GM18868 (cell line): Measurements from ENCODE around the gene TAS2R30.

ENCODE experiments used
- ATAC-seq: cut with Tn5 transposase; IDR thresholded peaks from one replicate; pipeline ENCODE4 v1.9.1; 2021; ENCODE audit warnings: mild to moderate bottlenecking, moderate library complexity; ENCODE audit not compliant: unreplicated experiment

Gene TAS2R30, protein sequence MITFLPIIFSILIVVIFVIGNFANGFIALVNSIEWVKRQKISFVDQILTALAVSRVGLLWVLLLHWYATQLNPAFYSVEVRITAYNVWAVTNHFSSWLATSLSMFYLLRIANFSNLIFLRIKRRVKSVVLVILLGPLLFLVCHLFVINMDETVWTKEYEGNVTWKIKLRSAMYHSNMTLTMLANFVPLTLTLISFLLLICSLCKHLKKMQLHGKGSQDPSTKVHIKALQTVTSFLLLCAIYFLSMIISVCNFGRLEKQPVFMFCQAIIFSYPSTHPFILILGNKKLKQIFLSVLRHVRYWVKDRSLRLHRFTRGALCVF

DNA sequence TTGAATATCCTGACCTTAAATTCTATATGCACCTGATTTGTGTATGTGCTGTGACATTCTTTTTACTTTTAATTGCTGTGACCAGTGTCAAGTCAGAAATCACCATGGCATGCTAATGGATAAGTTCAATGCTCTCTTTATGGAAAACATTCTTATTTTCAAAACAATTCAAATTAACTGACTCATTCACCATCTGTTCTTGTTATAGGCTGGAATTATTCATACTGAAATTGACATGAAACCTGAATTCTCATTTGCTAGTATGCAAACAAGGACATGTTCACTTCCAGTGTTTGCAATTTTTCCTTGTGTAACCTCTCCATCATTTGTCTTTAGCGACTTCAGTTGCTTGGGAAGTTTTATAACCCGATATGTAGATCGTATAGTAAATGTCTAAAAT, at the start of gene TAS2R30:
Gene TAS2R30 (minus strand): TSS at position 340 of the 400 bp plus-strand sequence. CDS start 400 bp downstream, outside the sequence.
- no peak for ATAC-seq

DNA sequence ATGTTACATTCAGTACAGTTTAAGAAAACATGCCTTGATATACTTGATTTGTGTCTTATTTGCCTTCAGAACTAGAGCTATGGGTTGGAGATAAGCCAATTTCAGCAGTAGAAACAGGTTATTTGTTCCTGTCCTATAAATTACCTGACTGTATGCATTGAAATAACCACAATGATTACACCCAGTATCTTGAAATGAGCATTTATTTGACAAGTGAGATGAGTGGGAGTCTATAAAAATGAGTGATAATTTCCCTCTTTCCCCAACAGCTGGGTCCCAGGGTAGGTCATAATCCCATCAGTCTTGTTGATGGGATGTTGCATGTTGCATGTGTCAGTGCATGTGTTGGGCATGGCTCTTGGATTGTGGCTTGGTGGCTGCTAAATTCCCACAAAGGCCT, 48.6 kb upstream of the TAS2R30 start:
- ATAC-seq: no peak

DNA sequence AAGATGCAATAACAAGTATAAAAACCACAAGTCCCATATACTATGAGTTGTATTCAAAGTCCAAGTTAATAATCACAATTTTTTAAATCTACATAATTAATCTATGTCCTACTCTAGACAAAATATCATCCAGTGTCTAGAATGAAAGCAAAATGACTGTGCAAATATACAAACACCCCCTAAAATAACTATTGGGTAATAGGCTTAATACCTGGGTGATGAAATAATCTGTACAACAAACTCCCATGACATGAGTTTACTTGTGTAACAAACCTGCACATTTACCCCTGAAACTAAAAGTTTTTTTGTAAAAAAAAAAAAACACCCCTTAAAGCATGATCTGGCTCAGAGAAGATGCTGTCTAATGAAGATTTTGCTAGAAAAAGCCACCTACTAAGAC, 48.1 kb upstream of the TAS2R30 start:
- ATAC-seq: no peak

DNA sequence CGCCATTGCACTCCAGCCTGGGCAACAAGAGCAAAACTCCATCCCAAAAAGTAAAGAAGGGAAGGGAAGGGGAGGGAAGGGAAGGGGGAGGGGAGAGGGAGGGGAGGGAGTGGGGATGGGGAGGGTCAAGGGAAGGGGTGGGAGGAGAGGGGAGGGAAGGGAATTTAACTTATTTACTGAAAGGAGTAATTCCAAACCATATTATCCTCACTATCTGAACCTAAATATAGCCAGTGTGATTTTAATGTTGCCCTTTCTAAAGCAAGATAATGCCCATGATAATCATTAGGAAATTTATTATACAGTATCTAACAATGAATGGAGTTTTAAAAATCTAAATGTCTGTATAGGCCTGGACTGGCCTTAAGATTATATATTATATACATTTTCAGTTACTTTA, 43.8 kb upstream of the TAS2R30 start:
- ATAC-seq: no peak

DNA sequence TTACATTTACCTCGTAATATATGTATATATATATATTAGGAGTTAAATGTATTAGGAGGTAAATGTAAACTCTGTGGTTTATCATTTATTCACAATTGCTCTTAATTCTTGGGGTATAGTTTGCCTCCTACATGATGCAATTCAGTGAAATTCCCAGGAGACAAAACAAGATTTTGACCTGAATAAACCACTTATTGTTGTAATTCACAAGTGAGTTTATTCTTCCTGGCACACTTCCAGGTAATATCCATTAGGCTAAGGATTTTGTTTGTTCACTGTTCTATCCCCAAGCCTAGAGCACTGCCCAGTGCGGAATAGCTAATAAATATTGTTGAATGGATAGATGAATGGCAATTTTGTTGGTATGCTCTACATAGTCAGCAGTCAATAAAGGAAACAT, 39.6 kb upstream of the TAS2R30 start:
- no peak for ATAC-seq

DNA sequence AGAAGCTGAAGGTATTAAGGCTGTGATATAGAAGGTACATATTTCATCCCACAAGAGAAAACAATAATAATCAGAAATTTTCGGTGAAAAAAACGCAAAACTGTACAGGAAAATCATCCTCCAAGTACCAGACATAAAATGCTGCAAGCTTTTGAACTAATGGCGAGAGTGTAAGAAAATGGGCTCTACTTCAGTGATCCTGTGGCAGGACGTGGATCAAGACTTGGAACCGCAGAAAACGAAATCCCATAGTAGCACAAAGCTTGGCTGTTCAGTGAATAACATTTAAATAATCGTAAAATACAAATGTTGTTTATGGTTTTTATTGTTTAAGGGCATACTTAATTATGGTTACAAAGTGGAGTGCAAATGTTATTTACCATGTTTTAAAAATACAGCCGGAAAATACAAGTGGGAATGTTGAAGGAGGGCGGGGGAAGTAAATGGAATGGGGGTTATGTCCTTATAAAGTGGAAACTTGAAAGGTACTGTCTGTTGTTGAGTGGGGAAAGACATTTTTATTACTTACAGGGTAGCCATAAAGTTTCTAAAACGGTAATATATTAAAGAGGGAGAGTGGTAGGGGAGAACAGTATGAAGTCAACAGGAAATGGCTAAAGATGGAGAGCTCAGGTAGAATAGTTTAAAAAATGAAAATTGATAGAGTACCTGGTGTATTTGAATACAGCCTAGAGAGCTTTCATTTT, 37.7 kb upstream of the TAS2R30 start:
- no peak for ATAC-seq

DNA sequence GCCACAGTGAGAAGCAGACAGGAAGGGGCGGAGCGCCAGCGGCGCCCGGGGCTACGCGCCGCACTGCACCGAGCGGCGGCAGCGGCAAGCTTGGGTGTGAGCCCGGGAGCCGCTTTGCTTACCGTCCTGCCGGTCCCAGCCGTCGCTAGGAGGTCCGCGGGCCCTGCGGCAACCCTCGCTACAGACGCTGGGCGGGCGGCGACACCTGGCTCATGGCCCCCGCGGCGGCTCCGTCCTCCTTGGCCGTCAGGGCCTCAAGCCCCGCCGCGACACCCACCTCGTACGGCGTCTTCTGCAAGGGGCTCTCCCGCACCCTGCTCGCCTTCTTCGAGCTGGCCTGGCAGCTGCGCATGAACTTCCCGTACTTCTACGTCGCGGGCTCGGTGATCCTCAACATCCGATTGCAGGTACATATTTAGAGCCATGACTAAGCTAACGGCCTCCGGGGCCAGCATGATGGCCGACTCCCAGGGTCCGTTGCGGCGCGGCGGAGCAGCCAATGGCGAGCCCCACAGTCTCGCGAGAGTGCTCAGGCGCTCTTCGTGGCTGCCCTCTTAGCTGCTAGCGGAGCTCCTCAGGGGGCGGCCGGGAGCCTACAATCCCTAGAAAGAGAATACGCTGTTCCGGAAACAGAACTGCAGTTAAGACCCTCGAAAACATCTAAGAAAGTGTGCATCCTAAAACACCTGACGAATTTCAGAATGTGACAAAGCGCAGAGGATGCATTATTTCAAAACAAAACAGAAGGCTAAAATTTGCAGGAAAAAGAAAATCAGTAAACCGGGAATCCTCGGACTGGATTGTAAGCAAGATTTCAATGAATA, 36.9 kb upstream of the TAS2R30 start, which contains the start of gene SMIM10L1:
Gene SMIM10L1 (plus strand): TSS at position 50 of the 824 bp plus-strand sequence. CDS start 163 bp downstream, at position 213.
- ATAC-seq: peak; percentile 96

DNA sequence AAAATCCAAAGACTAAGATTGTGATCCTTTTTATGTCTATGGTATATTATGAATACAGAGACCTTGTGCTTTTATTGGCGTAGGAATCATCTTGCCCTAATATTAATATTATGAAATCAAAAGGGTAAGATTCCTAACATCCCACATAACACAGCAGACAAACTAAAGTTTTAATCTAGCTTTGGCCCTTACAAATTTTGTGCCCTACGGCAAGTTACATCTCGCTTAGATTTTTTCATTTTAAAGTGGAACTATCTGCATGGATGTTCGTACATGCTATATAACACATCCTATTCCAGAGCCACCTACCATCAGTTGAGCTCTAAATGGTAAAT, 36.3 kb upstream of the TAS2R30 start:
- no peak for ATAC-seq

DNA sequence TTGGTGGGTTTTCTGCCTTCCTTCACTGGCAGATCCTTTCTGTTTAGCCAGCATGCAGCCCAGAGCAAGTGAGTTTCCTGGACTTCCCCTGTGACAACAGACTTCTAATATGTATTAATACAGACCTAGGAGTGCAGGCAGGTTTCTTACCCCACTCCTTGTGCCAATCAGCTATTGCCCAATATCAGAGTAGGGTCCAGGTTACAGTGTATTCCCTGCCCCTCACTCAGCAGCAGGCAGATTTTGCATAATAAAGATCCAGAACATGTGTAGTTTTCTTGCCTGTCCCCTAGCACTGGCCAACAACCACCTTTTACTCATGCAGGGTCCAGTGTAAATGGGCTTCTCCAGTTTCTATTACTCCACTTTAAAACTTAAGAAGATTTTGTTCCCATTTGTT, 31.9 kb upstream of the TAS2R30 start:
- no peak for ATAC-seq

DNA sequence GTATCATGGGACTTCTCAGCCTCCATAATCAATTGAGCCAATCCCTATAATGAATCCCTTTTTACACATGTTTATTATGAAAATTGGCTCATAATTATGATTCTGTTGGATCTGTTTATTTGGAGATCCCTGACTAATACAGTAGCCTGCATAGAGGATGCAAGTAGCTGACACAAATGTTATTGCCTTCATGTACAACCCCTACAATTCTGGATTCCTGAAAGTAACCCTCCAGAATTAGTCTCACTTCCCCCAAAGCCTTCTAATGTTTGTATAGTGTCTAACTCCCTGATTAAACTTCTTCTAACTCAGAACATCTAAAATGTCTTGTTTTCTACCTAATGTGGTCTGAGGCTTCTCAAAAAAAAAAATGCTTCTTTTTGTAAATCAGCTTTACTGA, 29.9 kb upstream of the TAS2R30 start:
- ATAC-seq: peak; percentile 70

DNA sequence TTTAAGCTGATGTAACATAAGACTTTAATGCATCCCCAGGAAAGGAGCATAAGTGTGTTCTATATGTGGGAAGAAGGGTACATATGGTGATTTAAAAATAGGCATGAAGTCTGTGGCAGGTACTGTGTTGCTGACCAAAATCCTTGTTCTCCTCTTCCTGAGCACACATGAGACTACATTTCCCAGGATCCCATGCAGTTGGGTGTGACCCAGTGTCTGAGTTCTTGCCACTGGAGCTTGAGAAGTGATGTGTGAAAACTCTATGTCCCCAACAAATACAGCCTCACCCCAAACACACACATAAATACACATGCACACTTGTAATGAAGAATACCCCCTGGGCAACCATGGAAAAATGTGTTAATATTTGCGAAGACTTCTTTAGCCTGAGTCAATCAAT, 28.1 kb upstream of the TAS2R30 start:
- ATAC-seq: no peak

DNA sequence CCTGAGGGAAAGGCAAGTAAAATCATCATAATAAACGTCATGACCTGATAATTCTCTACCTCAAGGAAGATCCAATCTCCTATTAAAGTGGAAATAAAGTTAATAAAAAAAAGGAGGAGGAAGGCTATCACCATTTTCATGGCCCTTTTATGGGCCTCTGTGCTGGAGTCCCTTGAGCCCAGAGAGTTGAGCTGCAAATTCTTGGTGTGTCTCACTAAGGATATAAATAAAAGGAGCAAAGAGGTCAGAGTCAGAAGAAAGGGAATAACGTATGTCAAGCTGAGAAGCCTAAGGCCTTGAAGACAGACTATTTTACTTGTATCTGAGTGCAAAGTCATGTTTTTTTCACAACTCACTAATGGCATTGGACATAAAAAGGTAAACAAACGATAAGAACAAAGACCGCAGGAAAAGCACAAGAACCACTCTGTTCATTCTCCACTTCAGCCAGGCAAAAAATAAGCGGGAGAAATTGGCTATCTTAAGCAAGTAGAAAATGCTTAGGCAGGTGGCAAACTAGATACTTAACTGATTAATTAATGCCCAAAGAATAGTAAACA, 24.5 kb upstream of the TAS2R30 start:
- no peak for ATAC-seq

DNA sequence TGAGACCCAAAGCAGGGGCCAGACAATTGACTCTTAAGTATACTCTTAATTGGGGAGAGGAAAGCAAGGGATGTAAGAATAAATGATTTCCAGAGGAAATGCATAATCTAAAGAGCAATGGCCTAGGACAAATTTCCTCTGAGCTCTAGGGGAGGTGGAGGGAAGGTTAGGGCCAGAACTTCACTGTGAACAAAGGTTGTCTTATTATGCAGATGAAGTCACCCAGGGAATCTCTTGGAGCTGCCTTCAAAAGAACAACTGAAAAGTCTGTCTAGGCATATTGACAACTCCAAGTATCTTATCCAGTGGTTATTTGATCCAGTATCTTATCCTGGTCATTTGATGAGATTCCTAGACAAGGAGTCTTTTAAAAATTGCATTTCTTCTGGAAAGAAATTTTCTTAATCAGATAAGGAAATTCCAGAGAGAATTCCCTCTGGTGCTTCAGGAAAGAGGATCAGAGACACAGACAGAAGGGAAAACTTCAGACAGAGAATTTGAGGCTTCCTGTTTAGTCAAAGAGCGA, 20.0 kb upstream of the TAS2R30 start:
- ATAC-seq: no peak

DNA sequence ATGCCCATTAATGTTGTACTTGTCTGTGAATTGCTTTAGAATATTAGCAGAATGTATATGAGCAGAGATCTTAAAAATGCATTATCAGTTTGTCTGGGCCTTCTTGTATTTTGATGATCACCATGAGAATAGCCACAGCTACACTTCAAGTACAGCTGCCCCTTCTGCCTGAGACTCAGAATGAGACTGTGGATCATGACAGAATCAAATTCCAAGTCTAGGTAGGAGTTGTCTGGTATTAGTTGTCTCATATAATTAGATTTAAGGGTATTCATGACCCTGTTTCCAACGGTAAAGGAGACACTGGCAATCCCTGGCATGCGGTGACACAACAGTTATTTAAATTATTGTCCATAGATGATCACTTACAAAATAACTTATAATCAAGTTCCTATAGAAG, 18.3 kb upstream of the TAS2R30 start:
- ATAC-seq: no peak

DNA sequence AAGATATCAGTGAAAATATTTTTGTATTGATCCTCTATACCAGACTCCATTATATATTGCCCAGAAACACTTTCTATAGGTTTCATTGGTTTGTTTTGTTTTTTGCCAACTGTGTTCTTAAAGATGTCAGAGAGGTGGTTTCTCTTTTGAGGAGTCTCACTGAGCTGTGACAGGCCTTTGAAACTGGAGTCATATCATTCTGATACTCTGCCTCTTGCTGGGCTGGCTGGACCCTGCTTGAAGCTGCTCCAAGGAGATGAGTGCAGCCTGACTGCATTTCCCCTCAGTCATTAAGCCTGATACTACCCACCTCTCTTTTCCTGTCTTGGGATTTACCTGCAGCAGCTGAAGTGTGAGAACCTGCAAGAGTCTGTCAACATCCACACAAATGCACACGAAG, 16.4 kb upstream of the TAS2R30 start:
- peak; percentile 72 for ATAC-seq

DNA sequence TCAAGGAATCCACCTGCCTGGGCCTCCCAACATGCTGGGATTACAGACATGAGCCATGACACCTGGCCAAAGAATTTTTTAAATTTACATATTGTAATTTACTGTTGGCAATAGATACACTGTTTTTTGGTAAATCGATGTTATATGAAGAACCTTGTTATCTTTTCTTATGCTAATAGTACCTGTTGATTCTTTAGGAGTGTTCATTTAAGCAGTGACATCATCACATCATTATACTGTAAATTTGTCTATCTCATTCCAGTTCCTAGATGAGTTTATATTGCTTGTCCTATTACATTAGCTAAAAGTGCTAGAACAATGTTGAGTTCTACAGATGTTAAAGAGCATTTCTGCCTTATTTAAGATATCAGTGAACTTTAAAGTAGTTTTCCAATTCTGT, 13.0 kb upstream of the TAS2R30 start:
- no peak for ATAC-seq

DNA sequence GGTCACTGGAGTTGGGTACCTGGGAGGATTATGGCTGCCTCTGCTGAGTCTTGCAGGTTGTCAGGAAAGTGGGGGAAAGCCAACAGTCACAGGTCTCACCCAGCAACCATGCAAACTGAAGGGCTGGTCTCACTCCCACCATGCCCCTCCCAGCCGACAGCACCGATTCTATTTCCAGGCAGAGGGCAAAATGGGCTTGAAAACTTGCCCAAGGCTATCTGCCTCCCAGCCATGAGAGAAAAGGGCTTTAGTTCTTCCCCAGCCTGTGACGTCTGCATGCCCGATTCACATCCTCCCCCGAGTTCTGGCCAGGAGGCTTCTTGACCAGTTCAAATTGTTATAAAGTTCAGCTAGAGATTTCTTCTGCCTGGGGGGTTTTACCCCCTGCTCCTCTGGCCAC, 9.9 kb upstream of the TAS2R30 start:
- ATAC-seq: no peak

DNA sequence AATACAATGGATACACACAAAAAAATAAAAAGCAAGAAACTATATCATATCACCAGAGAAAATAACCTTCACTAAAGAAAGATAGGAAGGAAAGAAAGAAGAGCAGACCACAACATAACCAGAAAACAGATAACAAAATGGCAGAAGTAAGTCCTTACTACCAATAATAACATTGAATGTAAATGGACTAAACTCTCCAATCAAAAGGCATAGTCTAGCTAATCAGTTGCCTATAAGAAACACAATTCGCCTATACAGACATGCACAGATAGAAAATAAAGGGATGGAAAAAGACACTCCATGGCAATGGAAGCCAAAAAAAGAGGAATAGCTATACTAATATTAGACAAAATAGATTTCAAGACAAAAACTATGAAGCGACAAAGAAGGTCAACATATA, 8.9 kb upstream of the TAS2R30 start:
- no peak for ATAC-seq

DNA sequence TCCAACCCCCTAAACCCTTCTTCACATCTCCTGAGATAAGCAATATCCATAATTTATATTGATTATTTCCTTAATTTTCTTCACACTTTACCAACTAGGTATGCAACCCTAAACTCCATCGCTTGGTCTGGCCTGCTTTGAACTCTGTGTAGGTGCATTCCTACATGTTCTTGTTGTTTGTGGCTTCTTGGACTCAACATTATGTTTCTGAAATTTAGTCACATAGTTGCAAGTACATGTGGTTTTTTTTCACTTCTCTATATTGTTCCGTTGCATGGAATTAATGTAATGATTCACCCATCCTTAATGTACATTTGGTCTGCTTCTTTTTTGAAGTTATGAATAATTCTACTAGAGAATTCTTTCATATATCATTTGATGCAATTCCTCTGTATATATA, 1.6 kb upstream of the TAS2R30 start:
- peak; percentile 84 for ATAC-seq

DNA sequence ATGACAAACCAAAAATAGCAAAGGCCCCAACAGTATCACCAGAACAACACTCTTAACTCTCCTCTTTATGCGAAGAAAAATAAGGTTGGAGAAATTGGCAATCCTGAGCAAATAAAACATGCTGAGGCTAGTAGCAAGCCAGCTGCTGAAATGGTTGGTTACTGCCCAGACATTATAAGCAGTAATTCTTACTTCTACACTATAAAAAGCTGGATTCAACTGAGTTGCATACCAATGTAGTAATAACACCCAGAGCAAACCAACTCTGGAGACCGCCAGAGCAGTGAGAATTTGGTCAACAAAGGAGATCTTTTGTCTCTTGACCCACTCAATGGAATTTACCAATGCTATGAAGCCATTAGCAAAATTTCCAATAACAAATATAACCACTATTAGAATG, 628 bp downstream of the TAS2R30 start:
- no peak for ATAC-seq

DNA sequence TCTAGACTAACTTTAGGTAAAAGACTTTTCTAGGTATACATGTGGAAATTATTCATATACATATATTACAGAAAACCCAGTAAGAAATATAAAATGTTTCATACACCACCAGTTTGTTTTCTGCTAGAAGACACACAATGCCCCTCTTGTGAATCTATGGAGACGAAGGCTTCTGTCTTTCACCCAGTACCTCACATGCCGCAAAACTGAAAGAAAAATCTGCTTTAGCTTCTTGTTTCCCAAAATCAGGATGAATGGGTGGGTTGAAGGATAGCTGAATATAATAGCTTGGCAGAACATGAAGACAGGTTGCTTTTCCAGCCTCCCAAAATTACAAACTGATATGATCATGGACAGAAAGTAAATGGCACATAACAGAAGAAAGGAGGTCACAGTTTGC, 1.3 kb downstream of the TAS2R30 start:
- no peak for ATAC-seq
